Endothelial cell of umbilical vein (primary cell): ENCODE data around the gene ZDHHC14.

ENCODE experiments used
- MYC ChIP-seq: IDR thresholded peaks from one replicate; pipeline ENCODE4 v1.6.1; 2011; ENCODE audit warnings: mild to moderate bottlenecking, low read depth, low read length
- POLR2A ChIP-seq: IDR thresholded peaks from 2 replicates; pipeline ENCODE4 v1.6.1; 2012; ENCODE audit warnings: low read depth, mild to moderate bottlenecking, control low read depth, low read length
- TF ChIP-seq, protein P1 (sequence below), 2 donors: IDR thresholded peaks; 1 replicate in 1 of 2; 2 replicates in 1 of 2; pipeline ENCODE4 v1.5.1; 2011; ENCODE audit warnings: low read length in 2 of 2, mild to moderate bottlenecking in 2 of 2, moderate library complexity in 2 of 2, control low read depth in 1 of 2, inconsistent platforms in 1 of 2, low read depth in 1 of 2; ENCODE audit not compliant: insufficient read depth in 1 of 2; ENCODE audit errors: extremely low read depth in 1 of 2
- TF ChIP-seq, protein P2 (sequence below): IDR thresholded peaks from 2 replicates; pipeline ENCODE4 v1.6.1; 2011; ENCODE audit not compliant: insufficient read depth, insufficient read length

DNA sequence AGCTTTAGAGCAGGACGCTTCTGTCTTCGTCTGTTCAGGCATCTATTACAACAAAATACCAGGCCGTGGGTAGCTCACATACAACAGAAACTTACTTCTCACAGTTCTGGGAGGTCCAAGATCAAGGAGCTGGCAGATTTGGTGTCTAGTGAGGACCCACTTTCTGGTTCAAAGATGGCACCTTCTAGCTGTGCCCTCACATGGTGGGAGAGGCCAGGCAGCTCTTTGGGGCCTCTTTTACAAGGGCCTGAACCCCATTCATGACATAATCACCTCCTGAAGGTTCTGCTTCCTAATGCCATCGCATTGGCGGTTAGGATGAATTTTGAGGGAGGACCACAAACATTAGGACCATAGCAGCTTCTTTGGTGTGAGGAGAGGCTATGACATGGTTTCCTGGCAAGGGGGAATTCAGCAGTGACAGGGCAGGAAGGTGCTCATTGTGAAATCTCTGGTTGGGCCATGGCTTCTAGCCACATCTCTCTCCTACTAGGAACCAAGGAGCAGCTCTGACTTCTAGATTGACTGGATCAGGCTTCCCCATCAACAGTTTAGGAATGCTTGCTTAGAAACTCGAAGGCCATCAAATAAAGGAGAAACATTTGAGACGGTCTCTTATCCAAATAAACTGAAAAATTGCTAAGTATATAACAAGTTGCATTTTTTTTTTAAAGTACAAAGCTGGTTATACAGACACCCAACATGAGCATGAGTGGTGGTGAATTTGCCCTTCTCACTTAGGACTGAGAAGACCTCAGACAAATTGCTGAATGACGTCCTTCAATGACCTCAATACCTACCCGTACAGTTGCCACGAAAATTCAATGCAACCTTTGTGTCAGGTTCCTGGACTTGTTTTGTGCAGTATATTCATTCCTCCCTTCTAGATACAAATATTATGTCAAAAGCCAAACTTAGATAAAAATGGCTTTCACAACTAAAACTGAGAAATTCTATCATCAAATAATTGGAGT lies 140.7 kb downstream of the ZDHHC14 start:
- TF ChIP-seq, protein P1, sequence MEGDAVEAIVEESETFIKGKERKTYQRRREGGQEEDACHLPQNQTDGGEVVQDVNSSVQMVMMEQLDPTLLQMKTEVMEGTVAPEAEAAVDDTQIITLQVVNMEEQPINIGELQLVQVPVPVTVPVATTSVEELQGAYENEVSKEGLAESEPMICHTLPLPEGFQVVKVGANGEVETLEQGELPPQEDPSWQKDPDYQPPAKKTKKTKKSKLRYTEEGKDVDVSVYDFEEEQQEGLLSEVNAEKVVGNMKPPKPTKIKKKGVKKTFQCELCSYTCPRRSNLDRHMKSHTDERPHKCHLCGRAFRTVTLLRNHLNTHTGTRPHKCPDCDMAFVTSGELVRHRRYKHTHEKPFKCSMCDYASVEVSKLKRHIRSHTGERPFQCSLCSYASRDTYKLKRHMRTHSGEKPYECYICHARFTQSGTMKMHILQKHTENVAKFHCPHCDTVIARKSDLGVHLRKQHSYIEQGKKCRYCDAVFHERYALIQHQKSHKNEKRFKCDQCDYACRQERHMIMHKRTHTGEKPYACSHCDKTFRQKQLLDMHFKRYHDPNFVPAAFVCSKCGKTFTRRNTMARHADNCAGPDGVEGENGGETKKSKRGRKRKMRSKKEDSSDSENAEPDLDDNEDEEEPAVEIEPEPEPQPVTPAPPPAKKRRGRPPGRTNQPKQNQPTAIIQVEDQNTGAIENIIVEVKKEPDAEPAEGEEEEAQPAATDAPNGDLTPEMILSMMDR (IDR thresholded peaks at IDR 0.05; ENCODE audit: extremely low read depth in 1 of 2, insufficient read depth in 1 of 2, low read depth in 1 of 2, low read length in 2 of 2) = no peak
- TF ChIP-seq POLR2A = no peak
- TF ChIP-seq MYC = no peak
- TF ChIP-seq, protein P2, sequence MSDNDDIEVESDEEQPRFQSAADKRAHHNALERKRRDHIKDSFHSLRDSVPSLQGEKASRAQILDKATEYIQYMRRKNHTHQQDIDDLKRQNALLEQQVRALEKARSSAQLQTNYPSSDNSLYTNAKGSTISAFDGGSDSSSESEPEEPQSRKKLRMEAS = no peak
